ENCODE measurements around the gene PDRG1.

The PDRG1 gene

DNA sequence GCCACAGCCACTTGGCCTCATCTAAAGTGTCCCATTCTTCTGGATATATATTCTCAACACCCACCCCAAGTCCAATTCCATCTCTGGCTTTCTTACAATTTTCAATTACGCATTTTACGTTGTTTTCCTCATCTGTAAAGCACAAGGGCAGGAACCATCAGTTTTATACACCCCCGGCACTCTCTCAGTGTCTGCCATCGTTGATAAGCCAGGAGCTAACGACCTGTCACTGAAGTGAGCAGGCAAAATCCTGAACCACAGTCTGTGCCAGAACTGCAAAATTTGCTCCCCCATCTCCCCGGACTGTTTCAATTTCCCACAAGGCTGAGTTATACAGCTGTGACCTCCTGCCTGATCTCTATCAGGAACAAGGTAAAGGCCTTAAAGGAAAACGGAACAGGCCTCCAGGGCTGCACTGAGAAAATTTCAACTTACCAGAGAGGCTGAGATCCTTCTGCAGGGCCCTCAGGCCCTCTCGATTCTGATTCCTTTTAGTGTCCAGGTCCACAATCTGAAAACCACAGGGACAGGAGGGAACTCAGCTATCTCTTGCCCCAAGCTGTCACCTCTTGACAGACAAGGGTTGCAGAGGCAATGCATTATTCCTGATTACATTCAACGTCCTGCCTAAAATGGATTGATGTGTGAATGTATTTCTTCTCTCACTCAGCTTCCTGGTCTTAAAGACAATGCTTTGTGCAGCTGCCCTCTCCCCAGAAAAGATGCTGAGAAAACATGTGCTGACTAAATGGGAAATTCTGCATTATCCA, 1.8 kb downstream of the PDRG1 start:
- ATAC-seq (ENCODE audit: low read depth) = no peak
- Histone ChIP-seq H3K27ac (ENCODE audit: poor library complexity, severe bottlenecking) (no peak overlapping the region), H3K4me1 (ENCODE audit: insufficient read depth, poor library complexity, severe bottlenecking) (no peaks in the 10 kb centered on the region), H3K9me3 (ENCODE audit: severe bottlenecking) (no peaks in the 10 kb centered on the region), H3K36me3 (ENCODE audit: low read depth) (peaks cover 56% of the 10 kb centered on the region), H3K27me3 (ENCODE audit: insufficient read depth, poor library complexity, severe bottlenecking) (no peaks in the 10 kb centered on the region), H3K4me3 (ENCODE audit: severe bottlenecking) (no peak overlapping the region)
- TF ChIP-seq, protein P1, sequence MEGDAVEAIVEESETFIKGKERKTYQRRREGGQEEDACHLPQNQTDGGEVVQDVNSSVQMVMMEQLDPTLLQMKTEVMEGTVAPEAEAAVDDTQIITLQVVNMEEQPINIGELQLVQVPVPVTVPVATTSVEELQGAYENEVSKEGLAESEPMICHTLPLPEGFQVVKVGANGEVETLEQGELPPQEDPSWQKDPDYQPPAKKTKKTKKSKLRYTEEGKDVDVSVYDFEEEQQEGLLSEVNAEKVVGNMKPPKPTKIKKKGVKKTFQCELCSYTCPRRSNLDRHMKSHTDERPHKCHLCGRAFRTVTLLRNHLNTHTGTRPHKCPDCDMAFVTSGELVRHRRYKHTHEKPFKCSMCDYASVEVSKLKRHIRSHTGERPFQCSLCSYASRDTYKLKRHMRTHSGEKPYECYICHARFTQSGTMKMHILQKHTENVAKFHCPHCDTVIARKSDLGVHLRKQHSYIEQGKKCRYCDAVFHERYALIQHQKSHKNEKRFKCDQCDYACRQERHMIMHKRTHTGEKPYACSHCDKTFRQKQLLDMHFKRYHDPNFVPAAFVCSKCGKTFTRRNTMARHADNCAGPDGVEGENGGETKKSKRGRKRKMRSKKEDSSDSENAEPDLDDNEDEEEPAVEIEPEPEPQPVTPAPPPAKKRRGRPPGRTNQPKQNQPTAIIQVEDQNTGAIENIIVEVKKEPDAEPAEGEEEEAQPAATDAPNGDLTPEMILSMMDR (IDR thresholded peaks at IDR 0.05; ENCODE audit: poor library complexity, severe bottlenecking) = no peak
- DNase-seq (ENCODE audit: low spot score) = no peak

- Histone ChIP-seq H3K27me3 (ENCODE audit: insufficient read depth, poor library complexity, severe bottlenecking) (no peaks in the 10 kb centered on the region), H3K4me1 (ENCODE audit: insufficient read depth, poor library complexity, severe bottlenecking) (no peaks in the 10 kb centered on the region), H3K4me3 (ENCODE audit: severe bottlenecking) (no peak overlapping the region), H3K27ac (ENCODE audit: poor library complexity, severe bottlenecking) (no peak overlapping the region), H3K36me3 (ENCODE audit: low read depth) (peaks cover 67% of the 10 kb centered on the region), H3K9me3 (ENCODE audit: severe bottlenecking) (no peaks in the 10 kb centered on the region)
- no peak for ATAC-seq (ENCODE audit: low read depth)
- TF ChIP-seq, protein P1 (IDR thresholded peaks at IDR 0.05; ENCODE audit: poor library complexity, severe bottlenecking) = no peak
- no peak for DNase-seq (ENCODE audit: low spot score)
Measured at GRCh38 chr20:31948008-31948407, 3.8 kb downstream of the PDRG1 start.

- no peaks in the 10 kb centered on the region for H3K27me3 ChIP-seq (ENCODE audit: insufficient read depth, poor library complexity, severe bottlenecking)
- no peak overlapping the region for H3K4me3 ChIP-seq (ENCODE audit: severe bottlenecking)
- no peaks in the 10 kb centered on the region for H3K9me3 ChIP-seq (ENCODE audit: severe bottlenecking)
- no peaks in the 10 kb centered on the region for H3K4me1 ChIP-seq (ENCODE audit: insufficient read depth, poor library complexity, severe bottlenecking)
- peaks cover 67% of the 10 kb centered on the region for H3K36me3 ChIP-seq (ENCODE audit: low read depth)
- DNase-seq (ENCODE audit: low spot score) (no peak), ATAC-seq (ENCODE audit: low read depth) (no peak)
- H3K27ac ChIP-seq (ENCODE audit: poor library complexity, severe bottlenecking) = no peak overlapping the region
- TF ChIP-seq, protein P1 (IDR thresholded peaks at IDR 0.05; ENCODE audit: poor library complexity, severe bottlenecking) = no peak
Measured at GRCh38 chr20:31945785-31946184, 6.1 kb downstream of the PDRG1 start.

DNA sequence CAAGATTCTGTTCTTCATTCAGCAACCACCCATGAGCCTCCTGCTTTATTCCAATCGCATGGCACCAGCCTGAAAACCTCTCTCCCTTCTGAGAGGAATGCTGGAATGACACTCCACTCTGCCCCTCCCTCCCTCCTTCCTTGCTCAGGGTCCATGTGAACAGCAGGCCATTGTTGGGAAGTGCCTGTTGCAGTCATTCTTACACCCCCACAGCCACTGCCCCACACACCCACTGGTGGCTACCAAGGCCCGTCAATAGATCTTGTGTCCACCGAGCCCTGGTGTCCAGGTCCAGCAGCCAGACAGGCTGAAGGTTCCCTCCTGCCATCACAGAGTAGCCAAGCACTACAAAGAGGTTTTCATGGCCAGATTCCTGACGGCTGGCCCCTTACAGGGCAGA, 6.5 kb downstream of the PDRG1 start:
- Histone ChIP-seq H3K27ac (ENCODE audit: poor library complexity, severe bottlenecking) (no peak overlapping the region), H3K27me3 (ENCODE audit: insufficient read depth, poor library complexity, severe bottlenecking) (no peaks in the 10 kb centered on the region), H3K36me3 (ENCODE audit: low read depth) (peaks cover 63% of the 10 kb centered on the region), H3K4me3 (ENCODE audit: severe bottlenecking) (no peak overlapping the region), H3K4me1 (ENCODE audit: insufficient read depth, poor library complexity, severe bottlenecking) (no peaks in the 10 kb centered on the region), H3K9me3 (ENCODE audit: severe bottlenecking) (no peaks in the 10 kb centered on the region)
- TF ChIP-seq, protein P1 (IDR thresholded peaks at IDR 0.05; ENCODE audit: poor library complexity, severe bottlenecking) = no peak
- ATAC-seq (ENCODE audit: low read depth) (no peak), DNase-seq (ENCODE audit: low spot score) (no peak)

- TF ChIP-seq, protein P1 (IDR thresholded peaks at IDR 0.05; ENCODE audit: poor library complexity, severe bottlenecking) = no peak
Measured at GRCh38 chr20:31943052-31943471, 8.8 kb downstream of the PDRG1 start.

More at GRCh38 chr20:31943052-31943471, 8.8 kb downstream of the PDRG1 start:
- H3K27me3 ChIP-seq (ENCODE audit: insufficient read depth, poor library complexity, severe bottlenecking) = no peaks in the 10 kb centered on the region
- no peak overlapping the region for H3K27ac ChIP-seq (ENCODE audit: poor library complexity, severe bottlenecking)
- H3K4me3 ChIP-seq (ENCODE audit: severe bottlenecking) = no peak overlapping the region
- H3K36me3 ChIP-seq (ENCODE audit: low read depth) = peaks cover 41% of the 10 kb centered on the region
- no peaks in the 10 kb centered on the region for H3K9me3 ChIP-seq (ENCODE audit: severe bottlenecking)
- ATAC-seq (ENCODE audit: low read depth) (no peak), DNase-seq (ENCODE audit: low spot score) (no peak)
- no peaks in the 10 kb centered on the region for H3K4me1 ChIP-seq (ENCODE audit: insufficient read depth, poor library complexity, severe bottlenecking)
